OCI-LY3 (cell line): ENCODE measurements around the gene LIFR.

ENCODE experiments used
- H2AFZ ChIP-seq: fragments of 200-600, 300-600 bp; shearing (Covaris generic); 2 replicates; pipeline ENCODE4 v1.6.0; 2014; ENCODE audit warnings: antibody characterized with exemption, low read depth, low read length
- H3K27ac ChIP-seq: fragments of 200-600, 300-600 bp; sonication (generic); 2 replicates; pipeline ENCODE4 v1.5.1; 2014; ENCODE audit warnings: mild to moderate bottlenecking, low read length, moderate library complexity, mixed read lengths
- H3K27me3 ChIP-seq: fragments of 200-600, 300-600 bp; sonication (generic); 2 replicates; pipeline ENCODE4 v1.6.1; 2014; ENCODE audit warnings: low read depth, low read length, mixed read lengths
- H3K36me3 ChIP-seq: fragments of 200-600, 300-600 bp; sonication (generic); replicated peaks from 2 replicates; pipeline ENCODE3; 2014; ENCODE audit warnings: low read depth, low read length, mixed read lengths
- H3K4me1 ChIP-seq: fragments of 300-600, 200-600 bp; sonication (generic); 2 replicates; pipeline ENCODE4 v1.6.1; 2014; ENCODE audit warnings: low read length, mixed read lengths
- H3K4me2 ChIP-seq: fragments of 200-600, 300-600 bp; sonication (generic); 2 replicates; pipeline ENCODE4 v1.6.1; 2014; ENCODE audit warnings: low read length, mixed read lengths
- H3K4me3 ChIP-seq: fragments of 300-600, 200-600 bp; sonication (generic); 2 replicates; pipeline ENCODE4 v1.5.1; 2014; ENCODE audit warnings: antibody characterized with exemption, mild to moderate bottlenecking, low read length, moderate library complexity
- H3K79me2 ChIP-seq: fragments of 300-600, 200-600 bp; shearing (Covaris generic); 2 replicates; pipeline ENCODE4 v1.6.1; 2014; ENCODE audit warnings: mild to moderate bottlenecking, low read length, mixed read lengths
- H3K9ac ChIP-seq: fragments of 300-600, 200-600 bp; shearing (Covaris generic); 2 replicates; pipeline ENCODE4 v1.6.0; 2014; ENCODE audit warnings: mild to moderate bottlenecking, low read length, moderate library complexity
- H3K9me3 ChIP-seq: fragments of 200-600, 300-600 bp; shearing (Covaris generic); 2 replicates; pipeline ENCODE4 v1.6.1; 2014; ENCODE audit warnings: low read length, mixed read lengths; ENCODE audit not compliant: insufficient read depth
- H4K20me1 ChIP-seq: fragments of 200-600, 300-600 bp; sonication (generic); 2 replicates; pipeline ENCODE4 v1.6.1; 2016; ENCODE audit warnings: low read length, mixed read lengths; ENCODE audit not compliant: insufficient read depth
- EZH2phosphoT487 ChIP-seq: fragments of 200-600 bp; shearing (Covaris generic); IDR thresholded peaks from 2 replicates; pipeline ENCODE4 v1.6.1; 2018; ENCODE audit warnings: antibody characterized with exemption, mixed run types, low read depth
- TF ChIP-seq, protein P1 (sequence below): fragments of 200-600, 300-600 bp; sonication (generic); IDR thresholded peaks from 2 replicates; pipeline ENCODE4 v1.5.1; 2014; ENCODE audit warnings: antibody characterized with exemption, low read length, low read depth

Gene LIFR

GRCh38 chr5:38472541-38472940 lies 83.9 kb downstream of the LIFR start:
- H3K4me2 ChIP-seq, result no peak overlapping the region
- H4K20me1 ChIP-seq, result peaks cover 16% of the 10 kb centered on the region; the same call in 1 of the 2 replicates
- H3K4me3 ChIP-seq, result no peak overlapping the region
- H3K36me3 ChIP-seq, result no peaks in the 10 kb centered on the region
- H2AFZ ChIP-seq, result no peak overlapping the region
- no peak overlapping the region for H3K9ac ChIP-seq
- H3K79me2 ChIP-seq, result no peaks in the 10 kb centered on the region
- no peak for TF ChIP-seq EZH2phosphoT487
- TF ChIP-seq, protein P1, sequence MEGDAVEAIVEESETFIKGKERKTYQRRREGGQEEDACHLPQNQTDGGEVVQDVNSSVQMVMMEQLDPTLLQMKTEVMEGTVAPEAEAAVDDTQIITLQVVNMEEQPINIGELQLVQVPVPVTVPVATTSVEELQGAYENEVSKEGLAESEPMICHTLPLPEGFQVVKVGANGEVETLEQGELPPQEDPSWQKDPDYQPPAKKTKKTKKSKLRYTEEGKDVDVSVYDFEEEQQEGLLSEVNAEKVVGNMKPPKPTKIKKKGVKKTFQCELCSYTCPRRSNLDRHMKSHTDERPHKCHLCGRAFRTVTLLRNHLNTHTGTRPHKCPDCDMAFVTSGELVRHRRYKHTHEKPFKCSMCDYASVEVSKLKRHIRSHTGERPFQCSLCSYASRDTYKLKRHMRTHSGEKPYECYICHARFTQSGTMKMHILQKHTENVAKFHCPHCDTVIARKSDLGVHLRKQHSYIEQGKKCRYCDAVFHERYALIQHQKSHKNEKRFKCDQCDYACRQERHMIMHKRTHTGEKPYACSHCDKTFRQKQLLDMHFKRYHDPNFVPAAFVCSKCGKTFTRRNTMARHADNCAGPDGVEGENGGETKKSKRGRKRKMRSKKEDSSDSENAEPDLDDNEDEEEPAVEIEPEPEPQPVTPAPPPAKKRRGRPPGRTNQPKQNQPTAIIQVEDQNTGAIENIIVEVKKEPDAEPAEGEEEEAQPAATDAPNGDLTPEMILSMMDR, result no peak
- H3K27me3 ChIP-seq, result peaks cover 37% of the 10 kb centered on the region
- H3K9me3 ChIP-seq, result no peaks in the 10 kb centered on the region
- no peak overlapping the region for H3K27ac ChIP-seq
- no peaks in the 10 kb centered on the region for H3K4me1 ChIP-seq

- no peak overlapping the region for H3K4me2 ChIP-seq
- TF ChIP-seq, protein P1, result no peak
- TF ChIP-seq EZH2phosphoT487, result no peak
- no peak overlapping the region for H3K27ac ChIP-seq
- H3K4me3 ChIP-seq, result no peak overlapping the region
- H4K20me1 ChIP-seq, result peaks cover 16% of the 10 kb centered on the region; the same call in 1 of the 2 replicates
- no peak overlapping the region for H3K9ac ChIP-seq
- H2AFZ ChIP-seq, result no peak overlapping the region
- H3K79me2 ChIP-seq, result no peaks in the 10 kb centered on the region
- H3K9me3 ChIP-seq, result no peaks in the 10 kb centered on the region
- no peaks in the 10 kb centered on the region for H3K36me3 ChIP-seq
- H3K4me1 ChIP-seq, result no peaks in the 10 kb centered on the region
- H3K27me3 ChIP-seq, result peaks cover 34% of the 10 kb centered on the region
Measured at GRCh38 chr5:38471709-38472108, 84.7 kb downstream of the LIFR start.

- H2AFZ ChIP-seq, result no peak overlapping the region
- H3K27ac ChIP-seq, result no peak overlapping the region
- no peak overlapping the region for H3K9ac ChIP-seq
- H3K4me3 ChIP-seq, result no peak overlapping the region
- no peaks in the 10 kb centered on the region for H3K79me2 ChIP-seq
- TF ChIP-seq, protein P1, result no peak
- no peak for TF ChIP-seq EZH2phosphoT487
- H3K4me1 ChIP-seq, result no peaks in the 10 kb centered on the region
- no peaks in the 10 kb centered on the region for H3K36me3 ChIP-seq
- no peak overlapping the region for H3K4me2 ChIP-seq
- H3K27me3 ChIP-seq, result peaks cover 46% of the 10 kb centered on the region
- peaks cover 16% of the 10 kb centered on the region; the same call in 1 of the 2 replicates for H4K20me1 ChIP-seq
- H3K9me3 ChIP-seq, result no peaks in the 10 kb centered on the region
Measured at GRCh38 chr5:38469707-38470267, 86.7 kb downstream of the LIFR start.

DNA sequence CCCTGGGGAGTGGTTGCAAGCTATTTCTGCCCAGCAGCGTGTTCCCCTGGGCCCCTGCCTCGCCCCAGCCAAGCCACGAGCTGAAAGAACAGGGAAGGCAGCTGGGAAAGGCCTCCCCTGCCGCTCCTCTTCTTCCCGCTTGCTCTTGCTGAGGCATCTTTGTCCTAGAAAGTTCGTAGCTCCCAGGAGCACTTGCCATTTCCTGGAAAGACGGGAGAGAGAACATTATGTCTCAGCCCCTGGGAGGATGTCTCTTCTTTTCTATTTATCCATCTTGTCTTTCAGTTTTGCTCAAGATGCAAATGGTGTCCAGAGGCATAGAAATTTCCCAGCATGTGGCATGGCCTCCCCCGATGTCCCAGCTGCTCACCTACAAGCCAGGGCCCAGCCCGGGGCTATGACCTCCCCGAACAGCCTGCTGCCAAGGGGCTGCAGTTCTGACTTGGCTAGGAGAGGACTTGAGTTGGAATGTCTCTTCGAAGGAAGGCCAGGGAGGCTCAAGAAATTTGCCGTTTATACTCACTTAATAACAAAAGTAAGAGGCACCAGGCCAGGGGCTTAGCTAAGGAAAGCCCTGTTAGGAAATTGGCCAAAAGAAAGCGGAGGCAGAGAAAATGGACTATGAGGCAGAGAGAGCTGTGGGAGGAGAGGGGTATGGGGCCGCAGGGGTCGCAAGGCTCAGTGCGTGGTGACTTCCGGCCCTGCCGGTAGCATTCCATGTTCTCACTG lies 87.3 kb downstream of the LIFR start:
- H3K9me3 ChIP-seq, result no peaks in the 10 kb centered on the region
- no peaks in the 10 kb centered on the region for H3K4me1 ChIP-seq
- peaks cover 40% of the 10 kb centered on the region for H3K27me3 ChIP-seq
- H3K27ac ChIP-seq, result no peak overlapping the region
- H3K4me2 ChIP-seq, result no peak overlapping the region
- TF ChIP-seq, protein P1, result no peak
- TF ChIP-seq EZH2phosphoT487, result no peak
- no peak overlapping the region for H2AFZ ChIP-seq
- no peak overlapping the region for H3K4me3 ChIP-seq
- no peaks in the 10 kb centered on the region for H3K79me2 ChIP-seq
- H3K36me3 ChIP-seq, result no peaks in the 10 kb centered on the region
- H3K9ac ChIP-seq, result no peak overlapping the region
- H4K20me1 ChIP-seq, result peaks cover 16% of the 10 kb centered on the region; the same call in 1 of the 2 replicates
